Neuronal stem cell (in vitro differentiated cells): ENCODE measurements around the gene CHPF2.
A peak's percentile ranks its signal among the peaks of the same experiment; 100 is the strongest.

ENCODE experiments used
- DNase-seq: peaks from one replicate; pipeline ENCODE4 v3.0.0-alpha.2; 2013; ENCODE audit warnings: low spot score
- H2AFZ ChIP-seq: one replicate; pipeline ENCODE4 v1.6.1; 2013; ENCODE audit warnings: mild to moderate bottlenecking, low read length, inconsistent platforms
- H2AK5ac ChIP-seq: 2 replicates; pipeline ENCODE4 v1.6.1; 2013; ENCODE audit warnings: low read depth, mild to moderate bottlenecking, inconsistent platforms, low read length, moderate library complexity, mixed read lengths
- H2BK120ac ChIP-seq: 2 replicates; pipeline ENCODE4 v1.6.1; 2013; ENCODE audit warnings: low read depth, mild to moderate bottlenecking, inconsistent platforms, low read length, moderate library complexity, mixed read lengths
- H2BK12ac ChIP-seq: one replicate; pipeline ENCODE4 v1.6.1; 2013; ENCODE audit warnings: low read length, inconsistent platforms
- H2BK15ac ChIP-seq: 2 replicates; pipeline ENCODE4 v1.6.1; 2013; ENCODE audit warnings: mild to moderate bottlenecking, low read length, inconsistent platforms, mixed read lengths
- H2BK5ac ChIP-seq: one replicate; pipeline ENCODE4 v1.6.1; 2013; ENCODE audit warnings: inconsistent platforms, mild to moderate bottlenecking, low read length, moderate library complexity
- H3K14ac ChIP-seq: one replicate; pipeline ENCODE4 v1.6.1; 2013; ENCODE audit warnings: low read length, inconsistent platforms
- H3K18ac ChIP-seq: 2 replicates; pipeline ENCODE4 v1.6.1; 2013; ENCODE audit warnings: low read length, inconsistent platforms
- H3K23ac ChIP-seq: 2 replicates; pipeline ENCODE4 v1.6.1; 2013; ENCODE audit warnings: low read depth, mild to moderate bottlenecking, mixed read lengths, low read length, inconsistent platforms; ENCODE audit not compliant: poor library complexity
- H3K27ac ChIP-seq: replicated peaks from 3 replicates; pipeline ENCODE4 v1.5.1; 2013; ENCODE audit warnings: low read length, inconsistent platforms
- H3K27me3 ChIP-seq, 3 experiments: 2 replicates each; pipeline ENCODE4 v1.6.1; 2013; ENCODE audit warnings: low read length in 3 of 3, mild to moderate bottlenecking in 2 of 3, inconsistent platforms in 1 of 3, low read depth in 1 of 3, mixed read lengths in 1 of 3, moderate library complexity in 1 of 3; ENCODE audit not compliant: control insufficient read depth in 3 of 3, insufficient read depth in 3 of 3
- H3K36me3 ChIP-seq, 2 donors: replicated peaks in 1 of 2; 2 replicates each; pipeline ENCODE4 v1.6.1; 2013; ENCODE audit warnings: low read length in 2 of 2; ENCODE audit not compliant: control insufficient read depth in 2 of 2, insufficient read depth in 2 of 2
- H3K4ac ChIP-seq: 2 replicates; pipeline ENCODE4 v1.6.1; 2013; ENCODE audit warnings: inconsistent platforms, mild to moderate bottlenecking, low read length, moderate library complexity
- H3K4me1 ChIP-seq, 2 donors: 1 replicate in 1 of 2; 2 replicates in 1 of 2; pipeline ENCODE4 v1.6.1; 2013; ENCODE audit warnings: low read length in 2 of 2, low read depth in 1 of 2; ENCODE audit not compliant: control insufficient read depth in 2 of 2, insufficient read depth in 1 of 2
- H3K4me2 ChIP-seq: one replicate; pipeline ENCODE4 v1.6.1; 2013; ENCODE audit warnings: mild to moderate bottlenecking, low read length, inconsistent platforms; ENCODE audit not compliant: insufficient read depth, poor library complexity, severe bottlenecking
- H3K4me3 ChIP-seq, 2 donors: 2 replicates each; pipeline ENCODE4 v1.5.1; 2013; ENCODE audit warnings: low read length in 2 of 2, mild to moderate bottlenecking in 2 of 2, inconsistent platforms in 1 of 2, moderate library complexity in 1 of 2
- H3K79me1 ChIP-seq: one replicate; pipeline ENCODE4 v1.6.1; 2013; ENCODE audit warnings: low read depth, mild to moderate bottlenecking, inconsistent platforms, low read length, moderate library complexity
- H3K9ac ChIP-seq: one replicate; pipeline ENCODE4 v1.6.1; 2013; ENCODE audit warnings: mild to moderate bottlenecking, low read depth, low read length, inconsistent platforms; ENCODE audit not compliant: poor library complexity
- H3K9me3 ChIP-seq, 2 donors: replicated peaks in 1 of 2; 2 replicates each; pipeline versions ENCODE3 to v1.6.1; 2013; ENCODE audit warnings: low read length in 2 of 2, mild to moderate bottlenecking in 2 of 2, inconsistent platforms in 1 of 2, low read depth in 1 of 2, mixed read lengths in 1 of 2, moderate library complexity in 1 of 2; ENCODE audit not compliant: control insufficient read depth in 2 of 2, insufficient read depth in 1 of 2
- H4K8ac ChIP-seq: one replicate; pipeline ENCODE4 v1.6.1; 2013; ENCODE audit warnings: low read depth, mild to moderate bottlenecking, inconsistent platforms, low read length, moderate library complexity
- H4K91ac ChIP-seq: one replicate; pipeline ENCODE4 v1.6.1; 2013; ENCODE audit warnings: low read length, low read depth, mild to moderate bottlenecking, inconsistent platforms; ENCODE audit not compliant: poor library complexity
- WGBS, 2 donors: extraction: QIAGEN DNeasy Blood & Tissue Kit; methylation state at CpG; one replicate each; pipeline ENCODE4 v1.1.7; 2013; ENCODE audit warnings: missing lambda C conversion rate in 2 of 2, mixed read lengths in 1 of 2; ENCODE audit not compliant: insufficient read length in 2 of 2, insufficient replicate concordance in 1 of 2; ENCODE audit errors: extremely low coverage in 2 of 2; 5-methylcytosine and 5-hydroxymethylcytosine counted together

CHPF2 gene

GRCh38 chr7:151231080-151231479 lies 1.2 kb upstream of the CHPF2 start:
- no peak overlapping the region for H4K91ac ChIP-seq
- peaks cover 22% of the 10 kb centered on the region for H3K79me1 ChIP-seq
- no peak overlapping the region for H3K4me2 ChIP-seq
- H3K18ac ChIP-seq: no peak overlapping the region
- no peak for DNase-seq
- H3K36me3 ChIP-seq: peaks cover 9 to 19% of the 10 kb centered on the region in 2 donors
- H2BK5ac ChIP-seq: no peak overlapping the region
- WGBS, 2 donors: no CpG with 5 or more reads among the region's 1 CpG
- no peak overlapping the region for H2AFZ ChIP-seq
- H2BK120ac ChIP-seq: no peak overlapping the region
- H4K8ac ChIP-seq: no peak overlapping the region
- H3K9me3 ChIP-seq: no peaks in the 10 kb centered on the region
- no peak overlapping the region for H3K27ac ChIP-seq
- H2BK15ac ChIP-seq: no peak overlapping the region
- H3K23ac ChIP-seq: no peak overlapping the region
- no peak overlapping the region for H2BK12ac ChIP-seq
- peak overlapping the region in 1 of 2 donors; percentile 65 for H3K4me3 ChIP-seq
- H3K9ac ChIP-seq: no peak overlapping the region
- no peaks in the 10 kb centered on the region for H3K27me3 ChIP-seq
- H3K14ac ChIP-seq: no peak overlapping the region
- peaks cover 14 to 18% of the 10 kb centered on the region in 2 donors for H3K4me1 ChIP-seq
- H2AK5ac ChIP-seq: no peak overlapping the region
- H3K4ac ChIP-seq: no peak overlapping the region

- WGBS, 2 donors: no CpG with 5 or more reads among the region's 36 CpGs
- Histone ChIP-seq H2AK5ac (peak overlapping the region; percentile 95), H2AFZ (peak overlapping the region; percentile 84), H2BK120ac (no peak overlapping the region), H3K9me3 (no peaks in the 10 kb centered on the region), H4K91ac (no peak overlapping the region), H3K36me3 (peaks cover 22 to 39% of the 10 kb centered on the region in 2 donors), H3K4me3 (peak overlapping the region; percentile 65 to 89), H3K27me3 (no peaks in the 10 kb centered on the region), H4K8ac (no peak overlapping the region), H3K4me1 (peaks cover 9 to 10% of the 10 kb centered on the region in 2 donors), H2BK5ac (peak overlapping the region; percentile 4), H2BK12ac (no peak overlapping the region), H3K4me2 (peak overlapping the region; percentile 96), H3K18ac (peak overlapping the region; percentile 80), H2BK15ac (peak overlapping the region; percentile 3), H3K23ac (peak overlapping the region; percentile 99), H3K27ac (no peak overlapping the region), H3K9ac (peak overlapping the region; percentile 86), H3K14ac (peak overlapping the region; percentile 58), H3K4ac (no peak overlapping the region), H3K79me1 (peaks cover 16% of the 10 kb centered on the region)
- DNase-seq: no peak
Measured at GRCh38 chr7:151232917-151233701, 826 bp downstream of the CHPF2 start.

- H3K4me3 ChIP-seq: peak overlapping the region in 1 of 2 donors; percentile 65
Measured at GRCh38 chr7:151233804-151234203, 1.5 kb downstream of the CHPF2 start.

GRCh38 chr7:151235091-151235787 lies 3.0 kb downstream of the CHPF2 start:
- Histone ChIP-seq H3K27ac (no peak overlapping the region), H3K36me3 (peaks cover 30 to 60% of the 10 kb centered on the region in 2 donors), H4K91ac (no peak overlapping the region), H3K27me3 (no peaks in the 10 kb centered on the region), H3K18ac (no peak overlapping the region), H2BK5ac (no peak overlapping the region), H3K23ac (no peak overlapping the region), H3K4ac (no peak overlapping the region), H3K4me2 (no peak overlapping the region), H2AFZ (no peak overlapping the region), H4K8ac (no peak overlapping the region), H3K4me1 (peaks cover 6 to 9% of the 10 kb centered on the region in 2 donors), H2BK15ac (no peak overlapping the region), H3K79me1 (peaks cover 19% of the 10 kb centered on the region), H2AK5ac (no peak overlapping the region), H3K9ac (no peak overlapping the region), H3K14ac (no peak overlapping the region), H2BK12ac (no peak overlapping the region), H3K9me3 (no peaks in the 10 kb centered on the region), H2BK120ac (no peak overlapping the region), H3K4me3 (no peak overlapping the region)
- no peak for DNase-seq
- no CpG with 5 or more reads among the region's 28 CpGs for WGBS, 2 donors

More at GRCh38 chr7:151233804-151234203, 1.5 kb downstream of the CHPF2 start:
- H3K4ac ChIP-seq: no peak overlapping the region
- H3K9ac ChIP-seq: no peak overlapping the region
- peaks cover 24 to 46% of the 10 kb centered on the region in 2 donors for H3K36me3 ChIP-seq
- no peak overlapping the region for H2AFZ ChIP-seq
- no peak overlapping the region for H2BK120ac ChIP-seq
- H4K91ac ChIP-seq: no peak overlapping the region
- no peak overlapping the region for H3K23ac ChIP-seq
- H2BK12ac ChIP-seq: no peak overlapping the region
- DNase-seq: no peak
- whole genome bisulfite sequencing, 2 donors: no CpG with 5 or more reads among the region's 9 CpGs
- H3K9me3 ChIP-seq: no peaks in the 10 kb centered on the region
- peaks cover 6 to 9% of the 10 kb centered on the region in 2 donors for H3K4me1 ChIP-seq
- H3K27ac ChIP-seq: no peak overlapping the region
- no peak overlapping the region for H4K8ac ChIP-seq
- H3K14ac ChIP-seq: no peak overlapping the region
- peak overlapping the region; percentile 96 for H3K4me2 ChIP-seq
- H3K27me3 ChIP-seq: no peaks in the 10 kb centered on the region
- H2BK15ac ChIP-seq: no peak overlapping the region
- no peak overlapping the region for H3K18ac ChIP-seq
- H2AK5ac ChIP-seq: no peak overlapping the region
- H3K79me1 ChIP-seq: peaks cover 16% of the 10 kb centered on the region
- no peak overlapping the region for H2BK5ac ChIP-seq
